OCI-LY3 (cell line): ENCODE data around the gene DCTN5.

Experiments used
- H2AFZ ChIP-seq: fragments of 200-600, 300-600 bp; shearing (Covaris generic); 2 replicates; pipeline ENCODE4 v1.6.0; 2014; ENCODE audit warnings: antibody characterized with exemption, low read depth, low read length
- H3K27ac ChIP-seq: fragments of 200-600, 300-600 bp; sonication (generic); 2 replicates; pipeline ENCODE4 v1.5.1; 2014; ENCODE audit warnings: mild to moderate bottlenecking, low read length, moderate library complexity, mixed read lengths
- H3K27me3 ChIP-seq: fragments of 200-600, 300-600 bp; sonication (generic); 2 replicates; pipeline ENCODE4 v1.6.1; 2014; ENCODE audit warnings: low read depth, low read length, mixed read lengths
- H3K36me3 ChIP-seq: fragments of 200-600, 300-600 bp; sonication (generic); replicated peaks from 2 replicates; pipeline ENCODE3; 2014; ENCODE audit warnings: low read depth, low read length, mixed read lengths
- H3K4me1 ChIP-seq: fragments of 300-600, 200-600 bp; sonication (generic); 2 replicates; pipeline ENCODE4 v1.6.1; 2014; ENCODE audit warnings: low read length, mixed read lengths
- H3K4me2 ChIP-seq: fragments of 200-600, 300-600 bp; sonication (generic); 2 replicates; pipeline ENCODE4 v1.6.1; 2014; ENCODE audit warnings: low read length, mixed read lengths
- H3K4me3 ChIP-seq: fragments of 300-600, 200-600 bp; sonication (generic); 2 replicates; pipeline ENCODE4 v1.5.1; 2014; ENCODE audit warnings: antibody characterized with exemption, mild to moderate bottlenecking, low read length, moderate library complexity
- H3K79me2 ChIP-seq: fragments of 300-600, 200-600 bp; shearing (Covaris generic); 2 replicates; pipeline ENCODE4 v1.6.1; 2014; ENCODE audit warnings: mild to moderate bottlenecking, low read length, mixed read lengths
- H3K9ac ChIP-seq: fragments of 300-600, 200-600 bp; shearing (Covaris generic); 2 replicates; pipeline ENCODE4 v1.6.0; 2014; ENCODE audit warnings: mild to moderate bottlenecking, low read length, moderate library complexity
- H3K9me3 ChIP-seq: fragments of 200-600, 300-600 bp; shearing (Covaris generic); 2 replicates; pipeline ENCODE4 v1.6.1; 2014; ENCODE audit warnings: low read length, mixed read lengths; ENCODE audit not compliant: insufficient read depth
- H4K20me1 ChIP-seq: fragments of 200-600, 300-600 bp; sonication (generic); 2 replicates; pipeline ENCODE4 v1.6.1; 2016; ENCODE audit warnings: low read length, mixed read lengths; ENCODE audit not compliant: insufficient read depth
- CTCF ChIP-seq: fragments of 200-600, 300-600 bp; sonication (generic); IDR thresholded peaks from 2 replicates; pipeline ENCODE4 v1.5.1; 2014; ENCODE audit warnings: antibody characterized with exemption, low read length, low read depth
- EZH2phosphoT487 ChIP-seq: fragments of 200-600 bp; shearing (Covaris generic); IDR thresholded peaks from 2 replicates; pipeline ENCODE4 v1.6.1; 2018; ENCODE audit warnings: antibody characterized with exemption, mixed run types, low read depth

DCTN5 gene

GRCh38 chr16:23663918-23664317 lies 22.7 kb downstream of the DCTN5 start:
- peaks cover 92% of the 10 kb centered on the region for H3K36me3 ChIP-seq

GRCh38 chr16:23666571-23667354 lies 25.5 kb downstream of the DCTN5 start:
- Histone ChIP-seq H3K9me3 (no peaks in the 10 kb centered on the region), H3K79me2 (peaks cover 10% of the 10 kb centered on the region; the same call in 1 of the 2 replicates), H3K27ac (no peak overlapping the region), H3K36me3 (peaks cover 88% of the 10 kb centered on the region), H3K4me1 (peaks cover 54% of the 10 kb centered on the region), H2AFZ (no peak overlapping the region), H4K20me1 (peaks cover 67% of the 10 kb centered on the region), H3K4me2 (no peak overlapping the region), H3K9ac (no peak overlapping the region), H3K4me3 (no peak overlapping the region), H3K27me3 (peaks cover 16% of the 10 kb centered on the region)
- TF ChIP-seq EZH2phosphoT487 (no peak), CTCF (no peak)

More at GRCh38 chr16:23663918-23664317, 22.7 kb downstream of the DCTN5 start:
- Histone ChIP-seq H3K79me2 (no peaks in the 10 kb centered on the region), H3K9me3 (no peaks in the 10 kb centered on the region), H2AFZ (no peak overlapping the region), H4K20me1 (peaks cover 61% of the 10 kb centered on the region), H3K9ac (no peak overlapping the region), H3K27me3 (peaks cover 7% of the 10 kb centered on the region; the same call in 1 of the 2 replicates), H3K4me1 (peaks cover 27% of the 10 kb centered on the region), H3K4me3 (peak overlapping the region; percentile 8; the same call in 1 of the 2 replicates), H3K4me2 (peak overlapping the region; percentile 49), H3K27ac (peak overlapping the region; percentile 15; the same call in 1 of the 2 replicates)
- no peak for TF ChIP-seq CTCF
- TF ChIP-seq EZH2phosphoT487 = no peak

GRCh38 chr16:23667355-23667659 lies 26.0 kb downstream of the DCTN5 start:
- no peak overlapping the region for H3K9ac ChIP-seq
- peaks cover 21% of the 10 kb centered on the region for H3K27me3 ChIP-seq
- no peak overlapping the region for H3K4me3 ChIP-seq
- TF ChIP-seq CTCF (no peak), EZH2phosphoT487 (no peak)
- H3K36me3 ChIP-seq = peaks cover 88% of the 10 kb centered on the region
- no peak overlapping the region for H3K27ac ChIP-seq
- peaks cover 64% of the 10 kb centered on the region for H4K20me1 ChIP-seq
- H3K9me3 ChIP-seq = no peaks in the 10 kb centered on the region
- no peak overlapping the region for H3K4me2 ChIP-seq
- H3K79me2 ChIP-seq = peaks cover 10% of the 10 kb centered on the region; the same call in 1 of the 2 replicates
- H3K4me1 ChIP-seq = peaks cover 57% of the 10 kb centered on the region
- H2AFZ ChIP-seq = no peak overlapping the region

- Histone ChIP-seq H3K36me3 (peaks cover 84% of the 10 kb centered on the region), H2AFZ (no peak overlapping the region), H3K79me2 (peaks cover 10% of the 10 kb centered on the region; the same call in 1 of the 2 replicates), H3K27me3 (peaks cover 23% of the 10 kb centered on the region), H3K4me1 (peaks cover 52% of the 10 kb centered on the region), H3K9ac (no peak overlapping the region), H3K9me3 (no peaks in the 10 kb centered on the region), H3K4me2 (no peak overlapping the region), H4K20me1 (peaks cover 59% of the 10 kb centered on the region), H3K4me3 (no peak overlapping the region), H3K27ac (no peak overlapping the region)
- TF ChIP-seq EZH2phosphoT487 (no peak), CTCF (no peak)
Observed at GRCh38 chr16:23668225-23668624, 27.0 kb downstream of the DCTN5 start.
